H1 (cell line): ENCODE data around the gene WDR4. TPM values are rescaled to one million over a fixed set of nuclear protein-coding genes. Genes with fewer than 3 reads are reported as not detected.

Source experiments
- CTCF ChIA-PET: fragments of 300-600 bp; sonication (Branson Sonifier 250); formaldehyde crosslinking; loops from one replicate; lab custom pipeline; 2021; ENCODE audit not compliant: partially characterized antibody; lab: Charles Lee
- POLR2A ChIA-PET: fragments of 300-600 bp; sonication (Branson Sonifier 250); formaldehyde crosslinking; loops from one replicate; lab custom pipeline; 2021; ENCODE audit warnings: inconsistent platforms; ENCODE audit not compliant: partially characterized antibody; lab: Charles Lee
- DNase-seq, 2 experiments: peaks; one replicate each; pipeline versions ENCODE4 v3.0.0 to v3.0.0-alpha.2; 2010 to 2022; ENCODE audit warnings: low spot score in 2 of 2, low read depth in 1 of 2, mixed read lengths in 1 of 2
- FAIRE-seq: peaks from 2 replicates; lab custom pipeline; 2011; peaks lifted over from hg19 to GRCh38; lab: Jason Lieb, UNC
- H2AFZ ChIP-seq: 2 replicates; pipeline ENCODE4 v1.8.1; 2012; ENCODE audit warnings: low read length, inconsistent platforms
- H2AK5ac ChIP-seq: 2 replicates; pipeline ENCODE4 v1.6.1; 2013; ENCODE audit warnings: low read depth, low read length
- H2BK120ac ChIP-seq: replicated peaks from 2 replicates; pipeline ENCODE3; 2013; ENCODE audit warnings: low read depth, low read length, inconsistent platforms
- H2BK12ac ChIP-seq: 2 replicates; pipeline ENCODE4 v1.6.1; 2013; ENCODE audit warnings: low read depth, low read length
- H2BK15ac ChIP-seq: 2 replicates; pipeline ENCODE4 v1.6.1; 2013; ENCODE audit warnings: low read length
- H2BK20ac ChIP-seq: 2 replicates; pipeline ENCODE4 v1.6.1; 2013; ENCODE audit warnings: low read length
- H2BK5ac ChIP-seq: 2 replicates; pipeline ENCODE4 v1.6.1; 2013; ENCODE audit warnings: low read depth, low read length
- H3K14ac ChIP-seq: 2 replicates; pipeline ENCODE4 v1.6.1; 2013; ENCODE audit warnings: inconsistent platforms; ENCODE audit not compliant: insufficient read length
- H3K18ac ChIP-seq: 2 replicates; pipeline ENCODE4 v1.6.1; 2013; ENCODE audit warnings: low read length; ENCODE audit errors: extremely low read depth
- H3K23ac ChIP-seq: 2 replicates; pipeline ENCODE4 v1.6.1; 2013; ENCODE audit warnings: inconsistent platforms; ENCODE audit not compliant: insufficient read length
- H3K23me2 ChIP-seq: 2 replicates; pipeline ENCODE4 v1.6.1; 2013; ENCODE audit warnings: low read depth, low read length
- H3K27ac ChIP-seq: 2 replicates; pipeline ENCODE4 v1.6.1; 2011; ENCODE audit warnings: low read depth, low read length, inconsistent platforms
- H3K27me3 ChIP-seq, 4 experiments: replicated peaks in 1 of 4; 1 replicate in 1 of 4; 2 replicates in 3 of 4; pipeline versions ENCODE4 v1.6.1 to v1.8.1; 2011 to 2013; ENCODE audit warnings: low read length in 3 of 4, mild to moderate bottlenecking in 3 of 4, inconsistent platforms in 2 of 4, mixed read lengths in 2 of 4, moderate library complexity in 1 of 4; ENCODE audit not compliant: control insufficient read depth in 3 of 4, insufficient read depth in 3 of 4; ENCODE audit errors: extremely low read depth in 1 of 4
- H3K36me3 ChIP-seq, 4 experiments: 2 replicates each; pipeline versions ENCODE4 v1.6.1 to v1.8.1; 2011 to 2013; ENCODE audit warnings: mild to moderate bottlenecking in 4 of 4, low read length in 3 of 4, moderate library complexity in 2 of 4, control low read depth in 1 of 4, inconsistent platforms in 1 of 4; ENCODE audit not compliant: insufficient read depth in 4 of 4, control insufficient read depth in 2 of 4
- H3K4ac ChIP-seq: replicated peaks from 2 replicates; pipeline ENCODE3; 2013; ENCODE audit warnings: low read length, low read depth, mixed read lengths, inconsistent platforms; ENCODE audit not compliant: insufficient read length
- H3K4me1 ChIP-seq, 4 experiments: replicated peaks in 1 of 4; 1 replicate in 1 of 4; 2 replicates in 3 of 4; pipeline versions ENCODE4 v1.6.1 to v1.8.1; 2011 to 2013; ENCODE audit warnings: low read length in 3 of 4, inconsistent platforms in 2 of 4, mixed read lengths in 1 of 4; ENCODE audit not compliant: insufficient read depth in 4 of 4, control insufficient read depth in 3 of 4
- H3K4me2 ChIP-seq, 2 experiments: 2 replicates each; pipeline versions ENCODE4 v1.6.1 to v1.8.1; 2011 to 2013; ENCODE audit warnings: low read depth in 2 of 2, low read length in 2 of 2, control low read depth in 1 of 2, inconsistent platforms in 1 of 2, mild to moderate bottlenecking in 1 of 2; ENCODE audit not compliant: insufficient read depth in 1 of 2
- H3K4me3 ChIP-seq, 4 experiments: fragments of 200-600, 300-600 bp in 1 of 4; sonication (generic), shearing (Covaris generic), sonication (Bioruptor Twin) in 1 of 4; 2 replicates each; pipeline versions ENCODE4 v1.5.1 to v1.8.1; 2011 to 2016; ENCODE audit warnings: low read length in 4 of 4, low read depth in 3 of 4, control low read depth in 2 of 4, inconsistent platforms in 2 of 4, mild to moderate bottlenecking in 2 of 4, mixed read lengths in 1 of 4, moderate library complexity in 1 of 4; ENCODE audit not compliant: insufficient read depth in 2 of 4; ENCODE audit errors: extremely low read depth in 1 of 4
- H3K56ac ChIP-seq: replicated peaks from 2 replicates; pipeline ENCODE3; 2013; ENCODE audit warnings: low read depth, mild to moderate bottlenecking, mixed read lengths, low read length, inconsistent platforms; ENCODE audit not compliant: insufficient read length
- H3K79me1 ChIP-seq: 2 replicates; pipeline ENCODE4 v1.6.1; 2013; ENCODE audit warnings: low read depth, low read length, control low read depth
- H3K79me2 ChIP-seq, 2 experiments: 2 replicates each; pipeline versions ENCODE4 v1.6.1 to v1.8.1; 2012 to 2013; ENCODE audit warnings: low read length in 2 of 2, mild to moderate bottlenecking in 2 of 2, inconsistent platforms in 1 of 2; ENCODE audit not compliant: insufficient read depth in 2 of 2, control insufficient read depth in 1 of 2
- H3K9ac ChIP-seq, 4 experiments: replicated peaks in 1 of 4; 1 replicate in 1 of 4; 2 replicates in 3 of 4; pipeline versions ENCODE4 v1.6.1 to v1.8.1; 2011 to 2013; ENCODE audit warnings: low read depth in 3 of 4, low read length in 3 of 4, control low read depth in 2 of 4, mild to moderate bottlenecking in 2 of 4, moderate library complexity in 2 of 4, inconsistent platforms in 1 of 4; ENCODE audit errors: extremely low read depth in 1 of 4
- H3K9me3 ChIP-seq, 2 experiments: 2 replicates each; pipeline versions ENCODE4 v1.6.1 to v1.8.1; 2012 to 2013; ENCODE audit warnings: mild to moderate bottlenecking in 2 of 2, moderate library complexity in 2 of 2, control low read depth in 1 of 2, inconsistent platforms in 1 of 2, low read depth in 1 of 2, low read length in 1 of 2, mixed read lengths in 1 of 2; ENCODE audit not compliant: insufficient read depth in 2 of 2
- H4K20me1 ChIP-seq, 2 experiments: replicated peaks in 1 of 2; 2 replicates each; pipeline versions ENCODE3 to v1.8.1; 2011 to 2013; ENCODE audit warnings: inconsistent platforms in 2 of 2, low read length in 2 of 2, mild to moderate bottlenecking in 1 of 2; ENCODE audit not compliant: insufficient read depth in 2 of 2, control insufficient read depth in 1 of 2
- H4K5ac ChIP-seq: 2 replicates; pipeline ENCODE4 v1.6.1; 2013; ENCODE audit warnings: low read length, low read depth, mixed read lengths, inconsistent platforms; ENCODE audit not compliant: insufficient read length
- H4K8ac ChIP-seq: 2 replicates; pipeline ENCODE4 v1.8.0; 2013; ENCODE audit warnings: mild to moderate bottlenecking, moderate library complexity, low read length, inconsistent platforms; ENCODE audit not compliant: insufficient read depth; ENCODE audit errors: extremely low read depth
- H4K91ac ChIP-seq: replicated peaks from 2 replicates; pipeline ENCODE3; 2013; ENCODE audit warnings: low read length, mixed read lengths, inconsistent platforms; ENCODE audit not compliant: insufficient read length
- BRCA1 ChIP-seq: IDR thresholded peaks from 2 replicates; pipeline ENCODE4 v1.6.1; 2012; ENCODE audit warnings: low read depth, low read length, improper control_type of control experiment
- CBX8 ChIP-seq: fragments of 300-800, 300-1000 bp; sonication (generic); IDR thresholded peaks from 2 replicates; pipeline ENCODE4 v1.7.1; 2016; ENCODE audit warnings: low read depth, low read length, borderline replicate concordance
- CTBP2 ChIP-seq: IDR thresholded peaks from 2 replicates; pipeline ENCODE4 v1.7.0; 2011; ENCODE audit warnings: borderline replicate concordance, mild to moderate bottlenecking, moderate library complexity, mixed read lengths, low read length; ENCODE audit not compliant: insufficient read depth, insufficient read length
- JUN ChIP-seq: IDR thresholded peaks from 2 replicates; pipeline ENCODE4 v1.6.1; 2011; ENCODE audit warnings: low read depth, mild to moderate bottlenecking, improper control_type of control experiment, low read length
- JUND ChIP-seq: IDR thresholded peaks from 2 replicates; pipeline ENCODE4 v1.6.1; 2011; ENCODE audit warnings: mild to moderate bottlenecking, improper control_type of control experiment, low read length
- PHF8 ChIP-seq: fragments of 200-600 bp; sonication (generic); conservative IDR thresholded peaks from 2 replicates; pipeline ENCODE4 v1.7.1; 2012; ENCODE audit warnings: low read depth, mild to moderate bottlenecking, inconsistent platforms, low read length, moderate library complexity
- RNF2 ChIP-seq: fragments of 200-900, 300-1000 bp; sonication (generic); IDR thresholded peaks from 2 replicates; pipeline ENCODE4 v1.7.1; 2016; ENCODE audit warnings: borderline replicate concordance, low read depth, mild to moderate bottlenecking, antibody characterized with exemption, low read length; ENCODE audit not compliant: poor library complexity, severe bottlenecking; ENCODE audit errors: missing control alignments
- SIX5 ChIP-seq: IDR thresholded peaks from 2 replicates; pipeline ENCODE4 v1.6.1; 2011; ENCODE audit warnings: mild to moderate bottlenecking, low read depth, low read length
- TAF1 ChIP-seq: IDR thresholded peaks from 2 replicates; pipeline ENCODE4 v1.6.1; 2011; ENCODE audit warnings: mild to moderate bottlenecking, low read depth, low read length
- TCF12 ChIP-seq: IDR thresholded peaks from 2 replicates; pipeline ENCODE4 v1.6.1; 2011; ENCODE audit warnings: low read depth, mild to moderate bottlenecking, low read length
- WGBS, 2 experiments: shearing (Covaris generic) in 1 of 2; methylation state at CpG; one replicate each; pipeline versions ENCODE4 v1.1.6 to v1.1.7; 2013 to 2015; ENCODE audit warnings: low lambda C conversion rate in 2 of 2, mixed read lengths in 2 of 2, inconsistent platforms in 1 of 2, low coverage in 1 of 2, missing lambda C conversion rate in 1 of 2; ENCODE audit not compliant: insufficient replicate concordance in 2 of 2, insufficient coverage in 1 of 2, insufficient read length in 1 of 2; ENCODE audit errors: extremely low coverage in 1 of 2, missing lambda C conversion rate in 1 of 2; 5-methylcytosine and 5-hydroxymethylcytosine counted together
- polyA plus RNA-seq, 7 experiments: library from polyadenylated mRNA; depleted of rRNA in 3 of 7; stranded (reverse) in 5 of 7; unstranded in 2 of 7; fragments of >200 nt in 5 of 7; fragments of 200-250 nt in 2 of 7; gene quantifications; 1 replicate in 5 of 7; 2 replicates in 1 of 7; 4 replicates in 1 of 7; pipeline versions ENCODE4 v1.2.1 to v1.2.3, GENCODE V29; 2011 to 2013; ENCODE audit warnings: missing spikeins in 2 of 7, mixed read lengths in 2 of 7
- total RNA-seq: library from RNA; stranded (reverse); fragmentation: NEBNext Ultra II Directional; extraction: Animal tissue kit (Norgen Biotek cat#: 25700); gene quantifications from 2 replicates; pipeline ENCODE4 v1.2.1, GENCODE V29; 2021

Gene WDR4
- total and polyA plus RNA-seq, 2 of the 8 experiments (the other 6 are each of a cell fraction or from before 2014, with no cell fraction given): 28.9 to 47.8 TPM

GRCh38 chr21:42846221-42846620, 33.1 kb downstream of the WDR4 start:
- Histone ChIP-seq H2BK5ac (no peak overlapping the region), H2AK5ac (no peak overlapping the region), H4K20me1 (peaks cover 19 to 34% of the 10 kb centered on the region in 2 experiments), H3K56ac (no peak overlapping the region), H3K14ac (no peak overlapping the region), H3K4me1 (no peaks in the 10 kb centered on the region), H3K79me2 (peaks cover 0 to 46% of the 10 kb centered on the region in 2 experiments; a peak in 2 of 4 replicates), H3K27me3 (no peaks in the 10 kb centered on the region), H4K91ac (no peak overlapping the region), H3K79me1 (peaks cover 14% of the 10 kb centered on the region; the same call in 1 of the 2 replicates), H3K4me2 (no peak overlapping the region), H3K4me3 (no peak overlapping the region), H2BK120ac (no peak overlapping the region), H2AFZ (no peak overlapping the region), H3K9me3 (no peaks in the 10 kb centered on the region), H3K9ac (no peak overlapping the region), H2BK15ac (no peak overlapping the region), H4K8ac (no peak overlapping the region), H3K23ac (no peak overlapping the region), H3K36me3 (peaks cover 25 to 59% (median 47%) of the 10 kb centered on the region in 4 experiments; a peak in 7 of 8 replicates), H3K4ac (no peak overlapping the region), H3K23me2 (no peaks in the 10 kb centered on the region), H2BK12ac (no peak overlapping the region), H3K18ac (no peak overlapping the region)
- WGBS, 2 experiments: 92% methylated on average over 10 of the region's 10 CpGs; no CpG with 5 or more reads in 1 of the 2 experiments
- FAIRE-seq: no peak
- CTCF ChIA-PET: interaction anchor here (1.3 kb wide), 1 partner anchor 11 kb away, joined by 3 read pairs; no protein-coding TSS in a partner anchor
- POLR2A ChIA-PET: no interaction called here
- TF ChIP-seq SIX5 (no peak), PHF8 (no peak), BRCA1 (no peak), CBX8 (no peak), CTBP2 (no peak), TAF1 (no peak), JUN (no peak), TCF12 (no peak), RNF2 (no peak), JUND (no peak)
- TF ChIP-seq, all 59 proteins: peak for 0
- Histone ChIP-seq H2BK20ac (no peak overlapping the region), H3K27ac (no peak overlapping the region), H4K5ac (no peak overlapping the region)
- DNase-seq: no peak
